G401.6 (cell line): ENCODE results near the gene DLGAP3.

Experiments
- FAIRE-seq: peaks from 2 replicates; lab custom pipeline; 2012; peaks lifted over from hg19 to GRCh38; lab: Jason Lieb, UNC

Gene DLGAP3

GRCh38 chr1:34900775-34901502, 28.5 kb downstream of the DLGAP3 start:
- FAIRE-seq: no peak

DNA sequence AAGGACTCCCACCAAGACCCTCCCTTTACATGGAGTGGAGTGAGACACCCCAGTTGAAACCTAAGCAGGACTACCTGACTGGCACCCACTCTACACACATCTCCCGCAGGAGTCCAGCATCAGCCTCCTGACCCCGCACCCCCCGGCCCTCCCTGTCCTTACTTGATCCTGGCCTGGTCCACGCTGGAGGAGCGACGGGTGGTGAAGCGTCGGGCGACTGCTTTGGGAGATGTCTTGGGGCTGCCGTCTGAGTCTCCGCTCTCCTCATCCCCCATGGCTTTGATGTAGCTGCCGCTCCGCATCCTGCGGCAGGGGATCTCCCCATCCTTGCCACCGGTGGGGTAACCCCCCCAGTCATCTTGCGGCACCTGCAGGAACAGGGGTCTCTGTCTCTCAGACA, 29.5 kb downstream of the DLGAP3 start:
- no peak for FAIRE-seq

DNA sequence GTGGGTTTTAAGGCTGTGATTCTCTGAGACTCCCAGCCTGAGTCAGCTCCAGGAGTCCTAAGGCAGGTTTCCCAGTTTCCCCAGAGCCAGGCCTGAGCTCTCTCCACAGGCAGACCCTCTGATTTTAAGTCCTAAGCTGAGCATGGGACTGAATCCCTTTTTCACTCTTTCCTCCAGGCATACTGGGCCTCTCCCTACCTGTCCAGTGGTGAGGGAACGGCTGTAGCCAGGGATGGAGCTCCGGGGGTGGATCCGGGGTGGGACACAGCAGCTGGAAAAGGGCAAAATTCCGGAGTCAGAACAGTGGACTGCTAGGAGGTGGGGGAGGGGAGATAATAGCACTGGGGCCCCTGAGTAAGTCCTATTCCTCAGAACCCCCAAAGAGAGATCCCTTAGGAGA, 30.0 kb downstream of the DLGAP3 start:
- no peak for FAIRE-seq

DNA sequence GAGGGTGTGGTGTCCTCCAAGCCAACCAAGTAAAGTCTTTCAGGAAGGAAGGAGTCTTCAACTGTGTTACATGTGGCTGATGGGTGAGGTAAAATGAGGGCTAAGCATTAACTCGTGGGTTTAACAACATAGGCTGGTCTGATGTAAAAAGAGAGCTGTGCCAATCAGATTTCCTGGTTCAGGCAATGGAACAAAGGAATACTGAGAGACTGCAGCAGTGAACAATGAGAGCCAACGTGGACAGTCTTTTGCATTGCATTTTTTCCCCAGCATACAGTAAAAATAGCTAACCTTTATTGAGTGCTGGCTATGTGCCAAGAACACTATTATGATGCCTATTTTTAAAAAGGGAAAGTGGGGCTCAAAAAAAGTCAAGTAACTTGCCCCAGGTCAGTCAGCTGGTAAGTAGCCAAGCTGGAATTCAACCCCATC, 31.1 kb downstream of the DLGAP3 start:
- no peak for FAIRE-seq

DNA sequence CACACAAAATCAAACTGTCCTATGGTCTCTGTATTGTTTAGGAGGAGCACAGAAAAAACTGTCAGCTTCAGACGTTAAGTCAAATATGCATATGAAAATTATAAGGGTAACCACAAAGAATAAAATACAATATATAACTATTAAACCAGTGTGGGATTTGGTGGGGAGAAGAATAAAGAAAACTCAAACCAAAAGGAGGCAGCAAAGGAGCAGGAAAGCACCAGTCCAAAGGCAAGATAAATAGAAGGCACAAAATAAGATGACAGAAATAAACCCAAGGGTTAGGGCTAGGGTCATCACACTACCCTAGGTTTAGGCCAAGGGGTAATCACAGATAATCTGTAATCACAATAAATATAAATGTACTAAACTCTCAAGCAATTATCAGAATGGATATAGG, 32.8 kb downstream of the DLGAP3 start:
- no peak for FAIRE-seq

- FAIRE-seq: no peak
Observed at GRCh38 chr1:34889705-34890104, 39.7 kb downstream of the DLGAP3 start.

- no peak for FAIRE-seq
Observed at GRCh38 chr1:34887593-34887992, 41.9 kb downstream of the DLGAP3 start.

GRCh38 chr1:34885405-34886247, 43.8 kb downstream of the DLGAP3 start:
- no peak for FAIRE-seq

DNA sequence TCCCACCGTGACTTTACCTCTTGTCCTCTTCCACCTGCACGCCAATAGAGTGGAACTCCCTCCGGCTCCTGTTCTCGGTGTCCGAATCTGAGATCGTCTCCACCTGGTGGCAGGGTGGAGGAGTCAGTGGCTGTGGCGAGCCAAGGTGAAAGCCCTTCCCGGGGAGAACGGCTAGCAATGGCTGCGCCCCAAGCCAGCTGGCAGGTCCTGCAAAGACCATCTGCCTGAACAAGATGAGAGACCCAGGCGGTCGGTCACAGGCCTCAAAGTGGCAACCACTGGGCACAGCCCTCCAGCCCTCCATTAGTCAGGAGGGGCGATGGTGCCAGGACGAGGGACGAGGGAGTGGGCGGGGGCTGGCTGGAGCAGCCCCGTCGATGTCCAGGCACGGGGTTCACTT, 44.5 kb downstream of the DLGAP3 start:
- FAIRE-seq: no peak

DNA sequence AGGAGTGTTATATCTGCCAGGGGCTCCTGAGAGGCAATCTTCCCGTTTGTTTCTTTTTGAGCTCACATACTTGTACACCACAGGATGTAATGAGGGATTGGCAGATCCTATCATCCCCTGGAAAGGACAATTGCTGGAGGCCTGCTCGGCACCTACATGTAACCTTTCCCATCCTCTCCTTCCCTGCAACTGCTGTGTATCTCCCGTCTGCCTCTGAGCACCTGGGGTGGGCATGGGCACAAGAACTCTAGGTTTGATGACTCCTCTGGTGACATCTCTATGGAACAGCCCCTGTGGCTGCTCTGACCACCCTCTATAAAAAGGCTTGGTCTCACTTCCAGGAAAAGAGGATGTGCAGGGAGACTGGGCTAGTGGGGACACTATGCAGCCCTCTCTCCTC, 44.9 kb downstream of the DLGAP3 start:
- no peak for FAIRE-seq

GRCh38 chr1:34879230-34879629, 50.2 kb downstream of the DLGAP3 start:
- no peak for FAIRE-seq

- no peak for FAIRE-seq
Observed at GRCh38 chr1:34876406-34876805, 53.0 kb downstream of the DLGAP3 start.

DNA sequence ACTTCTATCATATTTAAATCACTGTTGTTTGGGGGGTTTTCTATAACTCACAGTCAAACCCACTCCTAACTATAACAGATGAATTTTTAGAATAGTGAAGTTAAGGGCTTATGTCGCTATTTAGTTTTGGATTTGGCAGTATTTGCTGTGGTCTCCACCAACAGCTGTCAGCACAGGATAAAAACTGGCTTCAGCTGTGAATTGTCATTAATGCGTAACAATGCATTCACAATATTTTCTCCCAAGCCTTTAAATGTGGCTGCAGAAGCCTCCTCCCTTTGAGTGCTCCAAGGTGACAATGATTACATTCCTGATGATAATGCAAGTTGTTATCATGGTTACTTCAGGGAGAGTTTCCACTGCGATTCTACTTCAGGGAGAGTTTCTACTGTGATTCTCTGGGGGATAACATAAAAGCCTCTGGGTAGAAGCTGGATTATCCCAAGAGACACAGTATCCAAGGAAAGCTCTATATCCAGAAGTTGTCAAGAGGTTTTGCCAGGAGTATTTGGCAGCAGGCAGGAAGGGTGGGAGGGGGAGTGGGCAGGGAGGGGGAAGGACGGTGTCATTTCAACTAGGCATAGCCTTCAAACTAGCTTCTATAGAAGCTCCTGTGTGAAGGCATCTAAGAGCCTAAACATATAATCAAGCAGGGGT, 55.0 kb downstream of the DLGAP3 start:
- no peak for FAIRE-seq

GRCh38 chr1:34872133-34872503, 57.3 kb downstream of the DLGAP3 start:
- FAIRE-seq: no peak

GRCh38 chr1:34871443-34872132, 57.9 kb downstream of the DLGAP3 start:
- no peak for FAIRE-seq

DNA sequence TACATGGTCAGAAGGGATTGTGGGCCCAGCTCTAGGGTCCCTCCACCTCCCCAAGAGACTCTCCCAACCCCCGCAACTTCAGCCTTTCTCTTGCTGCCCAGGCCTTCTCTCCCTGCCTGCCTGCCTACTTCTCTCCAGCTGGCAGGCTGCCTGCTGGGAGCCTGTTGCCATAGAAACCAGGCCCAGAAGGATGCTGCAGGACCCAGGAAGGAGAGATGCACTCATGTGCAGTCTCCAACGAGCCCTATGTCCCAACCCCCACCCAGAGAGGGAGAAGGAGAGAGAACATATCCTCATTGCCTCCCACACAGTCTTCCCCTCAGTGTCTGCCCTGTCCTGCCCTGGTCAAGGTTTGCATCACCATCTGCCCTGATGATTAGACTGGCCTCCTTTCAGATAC, 59.1 kb downstream of the DLGAP3 start:
- no peak for FAIRE-seq

DNA sequence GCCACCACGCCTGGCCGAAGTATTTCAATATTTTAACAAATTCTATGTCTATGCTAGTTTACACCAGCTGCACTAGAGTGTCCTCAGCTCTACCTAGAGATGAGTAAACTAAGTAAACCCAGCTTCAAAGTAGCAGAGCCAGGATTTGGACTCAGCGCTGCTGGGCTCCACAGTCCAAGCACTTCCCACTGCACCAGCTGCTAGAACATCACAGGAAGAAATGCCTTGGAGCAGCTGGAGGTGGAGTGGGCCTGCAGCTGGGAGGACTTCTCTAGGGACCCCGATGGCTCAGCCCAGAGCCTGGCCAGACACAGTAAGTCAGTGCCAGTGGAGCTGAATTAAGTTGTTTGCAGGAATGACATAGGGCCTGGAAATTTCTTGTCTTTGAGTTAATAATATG, 59.7 kb downstream of the DLGAP3 start:
- no peak for FAIRE-seq

GRCh38 chr1:34868230-34869049, 61.0 kb downstream of the DLGAP3 start:
- FAIRE-seq: no peak

- FAIRE-seq: no peak
Observed at GRCh38 chr1:34867415-34867814, 62.0 kb downstream of the DLGAP3 start.

GRCh38 chr1:34866762-34867109, 62.7 kb downstream of the DLGAP3 start:
- no peak for FAIRE-seq

DNA sequence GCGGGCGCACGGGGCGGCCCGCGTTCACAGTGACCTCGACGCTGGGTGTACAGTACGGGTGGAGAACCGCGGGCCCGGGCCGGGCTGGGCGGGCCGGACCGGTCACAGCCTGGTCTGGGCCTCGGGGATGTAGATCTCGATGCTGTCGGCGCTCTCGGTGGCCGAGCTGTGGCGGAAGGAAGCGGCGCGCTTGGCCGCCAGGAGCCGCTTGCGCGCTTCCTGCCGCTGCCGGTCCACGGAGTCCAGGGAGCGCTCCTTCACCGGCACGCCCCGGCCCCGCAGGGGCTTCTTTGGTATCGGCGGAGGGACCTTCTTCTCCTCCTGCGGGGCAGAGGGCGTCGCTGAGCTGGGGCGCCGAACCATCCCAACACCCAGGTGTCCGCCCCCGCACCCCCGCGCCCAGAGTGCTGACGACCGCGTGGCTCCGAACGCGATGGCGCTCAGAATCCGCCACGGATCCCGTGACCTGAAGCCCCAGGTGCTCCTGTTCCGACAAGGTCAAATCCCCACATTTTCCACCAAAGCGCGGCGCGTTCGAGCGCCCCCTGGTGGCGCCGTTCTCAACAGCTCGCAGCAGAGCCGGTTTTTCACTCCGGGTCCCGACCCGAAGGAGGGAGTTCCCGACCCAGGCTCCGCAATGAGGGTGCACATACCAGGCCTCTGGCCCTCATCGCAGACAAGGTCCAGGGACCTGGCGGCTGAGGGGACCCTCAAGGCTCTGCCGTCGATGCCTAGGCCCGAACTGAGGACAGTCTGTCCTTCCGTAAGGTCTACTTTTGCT, 63.3 kb downstream of the DLGAP3 start:
- no peak for FAIRE-seq
